Nephron progenitor cell (in vitro differentiated cells): ENCODE measurements around the gene PLEKHJ1.
A peak's percentile ranks its signal among the peaks of the same experiment; 100 is the strongest.

Source experiments
- DNase-seq: peaks from one replicate; pipeline ENCODE4 v3.0.0; 2021
- H3K27ac Mint-ChIP-seq: 2 replicates; pipeline ENCODE4 v1.8.0; 2021; ENCODE audit warnings: mild to moderate bottlenecking, moderate library complexity, mixed read lengths
- H3K27me3 Mint-ChIP-seq: 2 replicates; pipeline ENCODE4 v1.8.0; 2021; ENCODE audit warnings: mild to moderate bottlenecking, low read depth, mixed read lengths; ENCODE audit not compliant: poor library complexity
- H3K36me3 Mint-ChIP-seq: 2 replicates; pipeline ENCODE4 v1.8.0; 2021; ENCODE audit warnings: low read depth, mixed read lengths
- H3K4me1 Mint-ChIP-seq: 2 replicates; pipeline ENCODE4 v1.8.0; 2021; ENCODE audit warnings: mixed read lengths
- H3K4me3 Mint-ChIP-seq: 2 replicates; pipeline ENCODE4 v1.8.0; 2021; ENCODE audit warnings: mild to moderate bottlenecking, moderate library complexity, mixed read lengths
- H3K9me3 Mint-ChIP-seq: 2 replicates; pipeline ENCODE4 v1.8.0; 2021; ENCODE audit warnings: mild to moderate bottlenecking, moderate library complexity, mixed read lengths
- CTCF ChIP-seq: fragments of 200-600 bp; sonication (generic); IDR thresholded peaks from 2 replicates; pipeline ENCODE4 v1.5.0; 2021; ENCODE audit warnings: antibody characterized with exemption

PLEKHJ1 gene

GRCh38 chr19:2270423-2271233 is 34.5 kb upstream of the PLEKHJ1 start:
- Mint-ChIP-seq H3K27me3 (peaks cover 22% of the 10 kb centered on the region), H3K27ac (no peak overlapping the region), H3K36me3 (peaks cover 17% of the 10 kb centered on the region), H3K4me3 (peak overlapping the region; percentile 91), H3K9me3 (no peaks in the 10 kb centered on the region), H3K4me1 (peaks cover 54% of the 10 kb centered on the region)
- DNase-seq, result peak; percentile 61
- TF ChIP-seq CTCF, result no peak

- peak; percentile 50 for DNase-seq
- peaks cover 17% of the 10 kb centered on the region for H3K36me3 Mint-ChIP-seq
- H3K9me3 Mint-ChIP-seq, result no peaks in the 10 kb centered on the region
- peak overlapping the region; percentile 91 for H3K4me3 Mint-ChIP-seq
- H3K4me1 Mint-ChIP-seq, result peaks cover 52% of the 10 kb centered on the region
- TF ChIP-seq CTCF, result no peak
- H3K27ac Mint-ChIP-seq, result peak overlapping the region; percentile 83
- H3K27me3 Mint-ChIP-seq, result peaks cover 22% of the 10 kb centered on the region
Measured at GRCh38 chr19:2270157-2270422, 34.0 kb upstream of the PLEKHJ1 start.

- Mint-ChIP-seq H3K27me3 (peaks cover 22% of the 10 kb centered on the region), H3K36me3 (peaks cover 17% of the 10 kb centered on the region), H3K9me3 (no peaks in the 10 kb centered on the region), H3K4me1 (peaks cover 49% of the 10 kb centered on the region), H3K27ac (peak overlapping the region; percentile 96), H3K4me3 (peak overlapping the region; percentile 91)
- DNase-seq, result peak; percentile 99
- TF ChIP-seq CTCF, result no peak
Measured at GRCh38 chr19:2269244-2270156, 33.4 kb upstream of the PLEKHJ1 start.

GRCh38 chr19:2268861-2269243 is 32.7 kb upstream of the PLEKHJ1 start:
- H3K9me3 Mint-ChIP-seq, result no peaks in the 10 kb centered on the region
- no peak for TF ChIP-seq CTCF
- H3K36me3 Mint-ChIP-seq, result peaks cover 11% of the 10 kb centered on the region
- H3K27me3 Mint-ChIP-seq, result peaks cover 20% of the 10 kb centered on the region
- DNase-seq, result no peak
- H3K27ac Mint-ChIP-seq, result no peak overlapping the region
- peak overlapping the region; percentile 91 for H3K4me3 Mint-ChIP-seq
- peaks cover 44% of the 10 kb centered on the region for H3K4me1 Mint-ChIP-seq

GRCh38 chr19:2268480-2268830 is 32.3 kb upstream of the PLEKHJ1 start:
- Mint-ChIP-seq H3K4me1 (peaks cover 40% of the 10 kb centered on the region), H3K4me3 (peak overlapping the region; percentile 91), H3K27me3 (peaks cover 16% of the 10 kb centered on the region), H3K27ac (no peak overlapping the region), H3K36me3 (peaks cover 9% of the 10 kb centered on the region), H3K9me3 (no peaks in the 10 kb centered on the region)
- DNase-seq, result no peak
- TF ChIP-seq CTCF, result no peak
